Rectal smooth muscle tissue (tissue), 1 donor: ENCODE results near the gene CPLANE2.
"Not testable (repeated sequence)": the region's sequence is repeated elsewhere in the genome, so short reads cannot be mapped to it uniquely, and the experiment has no call there.

Source experiments
- H3K27ac ChIP-seq: one replicate; pipeline ENCODE4 v1.7.0; 2013; ENCODE audit warnings: low read depth, low read length, inconsistent platforms
- H3K27me3 ChIP-seq: one replicate; pipeline ENCODE4 v1.7.0; 2013; ENCODE audit warnings: low read length; ENCODE audit not compliant: control insufficient read depth, insufficient read depth
- H3K36me3 ChIP-seq: one replicate; pipeline ENCODE4 v1.7.0; 2013; ENCODE audit warnings: low read length; ENCODE audit not compliant: control insufficient read depth, insufficient read depth
- H3K4me1 ChIP-seq: one replicate; pipeline ENCODE4 v1.7.0; 2013; ENCODE audit warnings: low read length; ENCODE audit not compliant: control insufficient read depth, insufficient read depth
- H3K4me3 ChIP-seq: one replicate; pipeline ENCODE4 v1.7.0; 2013; ENCODE audit warnings: low read length
- H3K9ac ChIP-seq: one replicate; pipeline ENCODE4 v1.7.0; 2013; ENCODE audit warnings: low read length

CPLANE2 gene

GRCh38 chr1:16246239-16246638 is 9.3 kb upstream of the CPLANE2 start:
- peaks cover 24% of the 10 kb centered on the region for H3K4me1 ChIP-seq
- not testable (repeated sequence) for H3K4me3 ChIP-seq, H3K9ac ChIP-seq, H3K27me3 ChIP-seq, H3K27ac ChIP-seq
- H3K36me3 ChIP-seq, result peaks cover 14% of the 10 kb centered on the region

- H3K4me1 ChIP-seq, result peaks cover 24% of the 10 kb centered on the region
- H3K9ac ChIP-seq, result no peak overlapping the region
- no peak overlapping the region for H3K27ac ChIP-seq
- no peak overlapping the region for H3K4me3 ChIP-seq
- H3K36me3 ChIP-seq, result peaks cover 10% of the 10 kb centered on the region
- H3K27me3 ChIP-seq, result no peaks in the 10 kb centered on the region
These were observed 8.7 kb upstream of the CPLANE2 start for GRCh38 chr1:16245476-16246196.

- H3K4me3 ChIP-seq, result no peak overlapping the region
- no peaks in the 10 kb centered on the region for H3K27me3 ChIP-seq
- peaks cover 10% of the 10 kb centered on the region for H3K36me3 ChIP-seq
- H3K4me1 ChIP-seq, result peaks cover 24% of the 10 kb centered on the region
- H3K9ac ChIP-seq, result no peak overlapping the region
- no peak overlapping the region for H3K27ac ChIP-seq
These were observed 7.8 kb upstream of the CPLANE2 start for GRCh38 chr1:16244650-16245285.

- no peak overlapping the region for H3K9ac ChIP-seq
- H3K27ac ChIP-seq, result no peak overlapping the region
- peaks cover 10% of the 10 kb centered on the region for H3K36me3 ChIP-seq
- H3K4me1 ChIP-seq, result peaks cover 19% of the 10 kb centered on the region
- no peak overlapping the region for H3K4me3 ChIP-seq
- H3K27me3 ChIP-seq, result no peaks in the 10 kb centered on the region
These were observed 7.1 kb upstream of the CPLANE2 start for GRCh38 chr1:16243936-16244649.

- no peak overlapping the region for H3K4me3 ChIP-seq
- H3K9ac ChIP-seq, result no peak overlapping the region
- no peaks in the 10 kb centered on the region for H3K27me3 ChIP-seq
- H3K4me1 ChIP-seq, result peaks cover 11% of the 10 kb centered on the region
- peaks cover 10% of the 10 kb centered on the region for H3K36me3 ChIP-seq
- H3K27ac ChIP-seq, result no peak overlapping the region
These were observed 6.2 kb upstream of the CPLANE2 start for GRCh38 chr1:16243215-16243610.

- peaks cover 9% of the 10 kb centered on the region for H3K36me3 ChIP-seq
- no peak overlapping the region for H3K9ac ChIP-seq
- no peak overlapping the region for H3K4me3 ChIP-seq
- no peaks in the 10 kb centered on the region for H3K27me3 ChIP-seq
- no peak overlapping the region for H3K27ac ChIP-seq
- peaks cover 8% of the 10 kb centered on the region for H3K4me1 ChIP-seq
These were observed 5.7 kb upstream of the CPLANE2 start for GRCh38 chr1:16242556-16243214.

GRCh38 chr1:16241221-16241708 is 4.3 kb upstream of the CPLANE2 start:
- H3K27ac ChIP-seq, result no peak overlapping the region
- H3K36me3 ChIP-seq, result no peaks in the 10 kb centered on the region

GRCh38 chr1:16239972-16240491 is 3.0 kb upstream of the CPLANE2 start:
- H3K4me3 ChIP-seq, result no peak overlapping the region
- H3K9ac ChIP-seq, result no peak overlapping the region
- H3K4me1 ChIP-seq, result peaks cover 17% of the 10 kb centered on the region
- H3K36me3 ChIP-seq, result no peaks in the 10 kb centered on the region
- no peaks in the 10 kb centered on the region for H3K27me3 ChIP-seq
- H3K27ac ChIP-seq, result no peak overlapping the region

More at GRCh38 chr1:16241221-16241708, 4.3 kb upstream of the CPLANE2 start:
- Histone ChIP-seq H3K4me1 (peaks cover 15% of the 10 kb centered on the region), H3K9ac (no peak overlapping the region), H3K27me3 (no peaks in the 10 kb centered on the region), H3K4me3 (no peak overlapping the region)

GRCh38 chr1:16237343-16237830 is 404 bp upstream of the CPLANE2 start:
- peak overlapping the region; percentile 8 for H3K9ac ChIP-seq
- peaks cover 13% of the 10 kb centered on the region for H3K4me1 ChIP-seq
- no peaks in the 10 kb centered on the region for H3K27me3 ChIP-seq
- H3K4me3 ChIP-seq, result peak overlapping the region; percentile 93
- no peaks in the 10 kb centered on the region for H3K36me3 ChIP-seq
- H3K27ac ChIP-seq, result peak overlapping the region; percentile 79

- H3K27me3 ChIP-seq, result no peaks in the 10 kb centered on the region
- peak overlapping the region; percentile 93 for H3K9ac ChIP-seq
- peak overlapping the region; percentile 93 for H3K4me3 ChIP-seq
- H3K27ac ChIP-seq, result peak overlapping the region; percentile 79
- H3K4me1 ChIP-seq, result peaks cover 13% of the 10 kb centered on the region
- no peaks in the 10 kb centered on the region for H3K36me3 ChIP-seq
These were observed 956 bp downstream of the CPLANE2 start for GRCh38 chr1:16235944-16236510.

GRCh38 chr1:16235347-16235746 is 1.6 kb downstream of the CPLANE2 start:
- Histone ChIP-seq H3K4me1 (peaks cover 13% of the 10 kb centered on the region), H3K27ac (no peak overlapping the region), H3K4me3 (no peak overlapping the region), H3K27me3 (no peaks in the 10 kb centered on the region), H3K36me3 (no peaks in the 10 kb centered on the region), H3K9ac (no peak overlapping the region)
